GM08714 (cell line): Measurements from ENCODE around the gene PPFIA2.
"Not testable (repeated sequence)": the region's sequence is repeated elsewhere in the genome, so short reads cannot be mapped to it uniquely, and the experiment has no call there.

Experiments
- H3K4me3 ChIP-seq: fragments of 200-500 bp; sonication (Bioruptor generic); 2 replicates; pipeline ENCODE4 v1.5.1; 2014; ENCODE audit warnings: mild to moderate bottlenecking, low read length, inconsistent platforms
- ZNF274 ChIP-seq: IDR thresholded peaks from 2 replicates; pipeline ENCODE4 v1.6.1; 2012; ENCODE audit warnings: mild to moderate bottlenecking, low read depth, low read length

Gene PPFIA2

GRCh38 chr12:81252228-81252627 is 506.9 kb downstream of the PPFIA2 start:
- TF ChIP-seq ZNF274 = no peak
- no peak overlapping the region for H3K4me3 ChIP-seq

- H3K4me3 ChIP-seq = no peak overlapping the region
- no peak for TF ChIP-seq ZNF274
These were observed 509.2 kb downstream of the PPFIA2 start for GRCh38 chr12:81249976-81250375.

GRCh38 chr12:81245907-81246570 is 513.1 kb downstream of the PPFIA2 start:
- no peak overlapping the region for H3K4me3 ChIP-seq
- TF ChIP-seq ZNF274 = no peak

GRCh38 chr12:81245458-81245857 is 513.7 kb downstream of the PPFIA2 start:
- TF ChIP-seq ZNF274 = no peak
- no peak overlapping the region for H3K4me3 ChIP-seq

- no peak for TF ChIP-seq ZNF274
These were observed 527.4 kb downstream of the PPFIA2 start for GRCh38 chr12:81231574-81232368.

GRCh38 chr12:81229759-81230158 is 529.4 kb downstream of the PPFIA2 start:
- H3K4me3 ChIP-seq = no peak overlapping the region
- no peak for TF ChIP-seq ZNF274

More at GRCh38 chr12:81231574-81232368, 527.4 kb downstream of the PPFIA2 start:
- H3K4me3 ChIP-seq = no peak overlapping the region

- no peak for TF ChIP-seq ZNF274
- H3K4me3 ChIP-seq = no peak overlapping the region
These were observed 534.5 kb downstream of the PPFIA2 start for GRCh38 chr12:81224626-81225025.

- H3K4me3 ChIP-seq = no peak overlapping the region
These were observed 536.1 kb downstream of the PPFIA2 start for GRCh38 chr12:81222846-81223592.

GRCh38 chr12:81221681-81222080 is 537.5 kb downstream of the PPFIA2 start:
- H3K4me3 ChIP-seq = no peak overlapping the region
- TF ChIP-seq ZNF274 = no peak

More at GRCh38 chr12:81222846-81223592, 536.1 kb downstream of the PPFIA2 start:
- no peak for TF ChIP-seq ZNF274

- no peak for TF ChIP-seq ZNF274
- no peak overlapping the region for H3K4me3 ChIP-seq
These were observed 542.4 kb downstream of the PPFIA2 start for GRCh38 chr12:81216739-81217138.

GRCh38 chr12:81212996-81213696 is 546.0 kb downstream of the PPFIA2 start:
- H3K4me3 ChIP-seq = no peak overlapping the region
- no peak for TF ChIP-seq ZNF274

- no peak for TF ChIP-seq ZNF274
- H3K4me3 ChIP-seq = no peak overlapping the region
These were observed 547.8 kb downstream of the PPFIA2 start for GRCh38 chr12:81211306-81211705.

GRCh38 chr12:81209772-81210225 is 549.4 kb downstream of the PPFIA2 start:
- H3K4me3 ChIP-seq = not testable (repeated sequence)

- H3K4me3 ChIP-seq = no peak overlapping the region
- no peak for TF ChIP-seq ZNF274
These were observed 550.1 kb downstream of the PPFIA2 start for GRCh38 chr12:81209012-81209411.
